SK-N-SH (cell line): ENCODE measurements around the gene UGDH. TPM values are rescaled to one million over a fixed set of nuclear protein-coding genes. Genes with fewer than 3 reads are reported as not detected.

Source experiments
- CTCF ChIA-PET: fragments of 300-600, 350-600 bp; formaldehyde crosslinking; extraction: SDS; loops from one replicate; lab custom pipeline; 2021; lab: Yijun Ruan, JAX
- POLR2A ChIA-PET: fragments of 350-600 bp; sonication (Branson Sonifier 250); formaldehyde crosslinking; extraction: SDS; loops from one replicate; lab custom pipeline; 2020; ENCODE audit warnings: antibody characterized with exemption, inconsistent platforms; lab: Yijun Ruan, JAX
- DNase-seq: peaks from one replicate; pipeline ENCODE4 v3.0.0; 2012
- H2AFZ ChIP-seq: fragments of 200-600 bp; sonication (generic); 2 replicates; pipeline ENCODE4 v1.8.1; 2016; ENCODE audit warnings: antibody characterized with exemption, mild to moderate bottlenecking, low read depth
- H3F3A ChIP-seq: fragments of 200-600 bp; sonication (generic); replicated peaks from 2 replicates; pipeline ENCODE3; 2016; ENCODE audit warnings: antibody characterized with exemption, mild to moderate bottlenecking; ENCODE audit not compliant: insufficient read depth
- H3K27ac ChIP-seq, 2 experiments: fragments of 200-500 bp in 1 of 2; fragments of 200-600 bp in 1 of 2; sonication (Bioruptor generic) in 1 of 2; sonication (generic), shearing (Covaris generic) in 1 of 2; 2 replicates each; pipeline versions ENCODE4 v1.5.1 to v1.6.1; 2014 to 2016; ENCODE audit warnings: low read depth in 2 of 2, inconsistent platforms in 1 of 2, low read length in 1 of 2, mild to moderate bottlenecking in 1 of 2, mixed read lengths in 1 of 2
- H3K27me3 ChIP-seq: fragments of 200-600 bp; sonication (generic), shearing (Covaris generic); 2 replicates; pipeline ENCODE4 v1.6.1; 2016; ENCODE audit warnings: mixed run types; ENCODE audit not compliant: insufficient read depth
- H3K36me3 ChIP-seq, 2 experiments: fragments of 200-500 bp in 1 of 2; fragments of 200-600 bp in 1 of 2; sonication (Bioruptor generic) in 1 of 2; sonication (generic) in 1 of 2; replicated peaks in 1 of 2; 2 replicates each; pipeline versions ENCODE3 to v1.5.1; 2014 to 2016; ENCODE audit warnings: low read length in 1 of 2, mild to moderate bottlenecking in 1 of 2; ENCODE audit not compliant: insufficient read depth in 2 of 2, control insufficient read depth in 1 of 2
- H3K4me1 ChIP-seq, 2 experiments: fragments of 200-500 bp in 1 of 2; fragments of 200-600 bp in 1 of 2; sonication (Bioruptor generic) in 1 of 2; sonication (generic), shearing (Covaris generic) in 1 of 2; 2 replicates each; pipeline versions ENCODE4 v1.5.1 to v1.6.1; 2014 to 2016; ENCODE audit warnings: low read depth in 1 of 2, low read length in 1 of 2, mixed run types in 1 of 2; ENCODE audit not compliant: insufficient read depth in 2 of 2, control insufficient read depth in 1 of 2
- H3K4me2 ChIP-seq: fragments of 200-600 bp; sonication (generic), shearing (Covaris generic); 2 replicates; pipeline ENCODE4 v1.6.1; 2017; ENCODE audit warnings: mixed run types
- H3K4me3 ChIP-seq, 2 experiments: fragments of 200-500 bp in 1 of 2; fragments of 200-600 bp in 1 of 2; sonication (Bioruptor generic) in 1 of 2; sonication (generic), shearing (Covaris generic) in 1 of 2; 2 replicates each; pipeline versions ENCODE4 v1.5.1 to v1.8.1; 2014 to 2016; ENCODE audit warnings: low read depth in 2 of 2, inconsistent platforms in 1 of 2, low read length in 1 of 2, mild to moderate bottlenecking in 1 of 2, mixed read lengths in 1 of 2, moderate library complexity in 1 of 2
- H3K79me2 ChIP-seq: fragments of 200-600 bp; sonication (generic); 2 replicates; pipeline ENCODE4 v1.8.1; 2017; ENCODE audit warnings: mild to moderate bottlenecking; ENCODE audit not compliant: insufficient read depth
- H3K9ac ChIP-seq: fragments of 200-600 bp; sonication (generic); 2 replicates; pipeline ENCODE4 v1.6.1; 2017; ENCODE audit warnings: mixed run types
- H3K9me2 ChIP-seq: fragments of 200-600 bp; sonication (generic); 2 replicates; pipeline ENCODE4 v1.6.1; 2017; ENCODE audit warnings: mixed run types
- H3K9me3 ChIP-seq: fragments of 200-600 bp; sonication (generic); 2 replicates; pipeline ENCODE4 v1.6.1; 2017; ENCODE audit warnings: mixed run types, mild to moderate bottlenecking, moderate library complexity
- H4K20me1 ChIP-seq: fragments of 200-600 bp; sonication (generic); 2 replicates; pipeline ENCODE4 v1.6.1; 2017; ENCODE audit warnings: mild to moderate bottlenecking, mixed run types; ENCODE audit not compliant: insufficient read depth
- CHD2 ChIP-seq: fragments of 150-350 bp; IDR thresholded peaks from 2 replicates; pipeline ENCODE4 v1.6.1; 2018; ENCODE audit warnings: low read length; ENCODE audit not compliant: partially characterized antibody
- CTCF ChIP-seq: fragments of 200-600 bp; sonication (generic); IDR thresholded peaks from 2 replicates; pipeline ENCODE4 v1.6.1; 2017; ENCODE audit warnings: antibody characterized with exemption, mild to moderate bottlenecking, moderate library complexity
- EP300 ChIP-seq, 2 experiments: IDR thresholded peaks; 2 replicates each; pipeline versions ENCODE4 v1.4.0 to v1.6.1; 2012; ENCODE audit warnings: borderline replicate concordance in 1 of 2, low read depth in 1 of 2, low read length in 1 of 2
- EZH2phosphoT487 ChIP-seq: fragments of 200-600 bp; sonication (generic); IDR thresholded peaks from 2 replicates; pipeline ENCODE4 v1.6.1; 2017; ENCODE audit warnings: low read depth, mixed run types, mild to moderate bottlenecking, antibody characterized with exemption, moderate library complexity, borderline replicate concordance
- FOSL2 ChIP-seq: IDR thresholded peaks from 2 replicates; pipeline ENCODE4 v1.4.0; 2012; ENCODE audit warnings: low read depth, mild to moderate bottlenecking, moderate library complexity, borderline replicate concordance
- FOXJ3 ChIP-seq: sonication (generic); formaldehyde crosslinking; IDR thresholded peaks from 2 replicates; pipeline ENCODE4 v1.5.1; 2020; ENCODE audit warnings: mild to moderate bottlenecking, missing genetic modification reagents
- GABPA ChIP-seq: IDR thresholded peaks from 2 replicates; pipeline ENCODE4 v1.4.0; 2012; ENCODE audit warnings: low read depth, mild to moderate bottlenecking
- JUND ChIP-seq: IDR thresholded peaks from 2 replicates; pipeline ENCODE4 v1.4.0; 2012
- MEF2A ChIP-seq: IDR thresholded peaks from 2 replicates; pipeline ENCODE4 v1.4.0; 2012; ENCODE audit warnings: low read depth, borderline replicate concordance
- MXI1 ChIP-seq: IDR thresholded peaks from 2 replicates; pipeline ENCODE4 v1.6.1; 2012; ENCODE audit warnings: mild to moderate bottlenecking, low read depth, low read length, improper control_type of control experiment
- NFIC ChIP-seq: IDR thresholded peaks from 2 replicates; pipeline ENCODE4 v1.4.0; 2012; ENCODE audit warnings: borderline replicate concordance
- NRF1 ChIP-seq: IDR thresholded peaks from 2 replicates; pipeline ENCODE4 v1.6.1; 2012; ENCODE audit warnings: low read depth, mild to moderate bottlenecking, low read length
- POLR2AphosphoS5 ChIP-seq: IDR thresholded peaks from 2 replicates; pipeline ENCODE4 v1.6.1; 2012; ENCODE audit warnings: low read depth, low read length
- RAD21 ChIP-seq: IDR thresholded peaks from 2 replicates; pipeline ENCODE4 v1.6.1; 2012; ENCODE audit warnings: mild to moderate bottlenecking, low read length
- RCOR1 ChIP-seq: fragments of 150-350 bp; IDR thresholded peaks from 2 replicates; pipeline ENCODE4 v1.6.1; 2017; ENCODE audit warnings: antibody characterized with exemption, low read length
- RFX5 ChIP-seq: IDR thresholded peaks from 2 replicates; pipeline ENCODE4 v1.6.1; 2012; ENCODE audit warnings: mild to moderate bottlenecking, improper control_type of control experiment, low read length
- SIN3A ChIP-seq: IDR thresholded peaks from 2 replicates; pipeline ENCODE4 v1.6.1; 2012; ENCODE audit warnings: low read depth, mild to moderate bottlenecking, low read length, moderate library complexity, borderline replicate concordance
- SMC3 ChIP-seq: IDR thresholded peaks from 2 replicates; pipeline ENCODE4 v1.6.1; 2012; ENCODE audit warnings: low read depth, low read length, improper control_type of control experiment
- TAF1 ChIP-seq: IDR thresholded peaks from 2 replicates; pipeline ENCODE4 v1.6.1; 2012; ENCODE audit warnings: low read depth, mild to moderate bottlenecking, low read length, moderate library complexity, borderline replicate concordance
- TCF12 ChIP-seq: IDR thresholded peaks from 2 replicates; pipeline ENCODE4 v1.4.0; 2012
- TEAD4 ChIP-seq: IDR thresholded peaks from 2 replicates; pipeline ENCODE4 v1.4.0; 2012; ENCODE audit warnings: mild to moderate bottlenecking, borderline replicate concordance; ENCODE audit not compliant: insufficient read depth
- USF2 ChIP-seq: fragments of 150-350 bp; IDR thresholded peaks from 2 replicates; pipeline ENCODE4 v1.6.1; 2017; ENCODE audit warnings: antibody characterized with exemption, low read length, low read depth, borderline replicate concordance
- YY1 ChIP-seq: IDR thresholded peaks from 2 replicates; pipeline ENCODE4 v1.4.0; 2012; ENCODE audit warnings: low read depth, mild to moderate bottlenecking
- WGBS: methylation state at CpG from one replicate; pipeline ENCODE4 v1.1.6; 2017; ENCODE audit warnings: low lambda C conversion rate; 5-methylcytosine and 5-hydroxymethylcytosine counted together
- polyA plus RNA-seq, 3 experiments: library from polyadenylated mRNA; depleted of rRNA; stranded (reverse); fragments of >200 nt; gene quantifications; 2 replicates each; pipeline ENCODE4 v1.2.3, GENCODE V29; 2012
- TF ChIP-seq, protein P1 (sequence below): IDR thresholded peaks from 2 replicates; pipeline ENCODE4 v1.4.0; 2012; ENCODE audit warnings: low read depth
- TF ChIP-seq, protein P2 (sequence below): IDR thresholded peaks from 2 replicates; pipeline ENCODE4 v1.6.1; 2012; ENCODE audit warnings: mild to moderate bottlenecking, low read depth, low read length, moderate library complexity
- TF ChIP-seq, protein P3 (sequence below): IDR thresholded peaks from 2 replicates; pipeline ENCODE4; 2012

Gene UGDH
- polyA plus RNA-seq, 1 of the 3 experiments (the other 2 are of a cell fraction) = 41.6 TPM

- peak overlapping the region; percentile 68 for H3K4me2 ChIP-seq
- H3K36me3 ChIP-seq = peaks cover 13 to 24% of the 10 kb centered on the region in 2 experiments
- H4K20me1 ChIP-seq = no peaks in the 10 kb centered on the region
- H3K9me2 ChIP-seq = no peaks in the 10 kb centered on the region
- peak overlapping the region; percentile 80 to 90 for H3K27ac ChIP-seq
- whole genome bisulfite sequencing = 0% methylated on average over 2 of the region's 2 CpGs
- H2AFZ ChIP-seq = peak overlapping the region; percentile 88
- H3K4me3 ChIP-seq = peak overlapping the region in 1 of 2 experiments; percentile 14; a peak in 1 of 4 replicates
- no peaks in the 10 kb centered on the region for H3K9me3 ChIP-seq
- ChIA-PET POLR2A (interaction anchor here (0.6 to 1.7 kb wide), 4 partner anchors 61 to 591 kb away, joined by 3 to 4 read pairs (median 3); partner anchors contain the start of gene UGDH), CTCF (interaction anchor here (1.2 kb wide), 1 partner anchor 26 kb away, joined by 3 read pairs; no protein-coding TSS in a partner anchor)
- peak; percentile 81 for DNase-seq
- H3K79me2 ChIP-seq = peaks cover 13% of the 10 kb centered on the region
- peaks cover 19% of the 10 kb centered on the region for H3F3A ChIP-seq
- peaks cover 5% of the 10 kb centered on the region in 2 experiments; a peak in 2 of 4 replicates for H3K4me1 ChIP-seq
- no peaks in the 10 kb centered on the region for H3K27me3 ChIP-seq
- peak overlapping the region; percentile 51; the same call in 1 of the 2 replicates for H3K9ac ChIP-seq
- no peak for TF ChIP-seq GABPA
- peak; percentile 41 to 50; a peak in 2 of 4 replicates for TF ChIP-seq EP300 (IDR thresholded peaks at IDR 0.05; ENCODE audit: borderline replicate concordance in 1 of 2, low read depth in 1 of 2, low read length in 1 of 2)
- TF ChIP-seq, protein P1, sequence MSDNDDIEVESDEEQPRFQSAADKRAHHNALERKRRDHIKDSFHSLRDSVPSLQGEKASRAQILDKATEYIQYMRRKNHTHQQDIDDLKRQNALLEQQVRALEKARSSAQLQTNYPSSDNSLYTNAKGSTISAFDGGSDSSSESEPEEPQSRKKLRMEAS = peak; percentile 68; the same call in 1 of the 2 replicates
- peak; percentile 61; the same call in 1 of the 2 replicates for TF ChIP-seq FOSL2
- peak; percentile 66 for TF ChIP-seq JUND
- no peak for TF ChIP-seq RFX5
- TF ChIP-seq SIN3A = peak; percentile 56; the same call in 1 of the 2 replicates
- TF ChIP-seq, protein P2, sequence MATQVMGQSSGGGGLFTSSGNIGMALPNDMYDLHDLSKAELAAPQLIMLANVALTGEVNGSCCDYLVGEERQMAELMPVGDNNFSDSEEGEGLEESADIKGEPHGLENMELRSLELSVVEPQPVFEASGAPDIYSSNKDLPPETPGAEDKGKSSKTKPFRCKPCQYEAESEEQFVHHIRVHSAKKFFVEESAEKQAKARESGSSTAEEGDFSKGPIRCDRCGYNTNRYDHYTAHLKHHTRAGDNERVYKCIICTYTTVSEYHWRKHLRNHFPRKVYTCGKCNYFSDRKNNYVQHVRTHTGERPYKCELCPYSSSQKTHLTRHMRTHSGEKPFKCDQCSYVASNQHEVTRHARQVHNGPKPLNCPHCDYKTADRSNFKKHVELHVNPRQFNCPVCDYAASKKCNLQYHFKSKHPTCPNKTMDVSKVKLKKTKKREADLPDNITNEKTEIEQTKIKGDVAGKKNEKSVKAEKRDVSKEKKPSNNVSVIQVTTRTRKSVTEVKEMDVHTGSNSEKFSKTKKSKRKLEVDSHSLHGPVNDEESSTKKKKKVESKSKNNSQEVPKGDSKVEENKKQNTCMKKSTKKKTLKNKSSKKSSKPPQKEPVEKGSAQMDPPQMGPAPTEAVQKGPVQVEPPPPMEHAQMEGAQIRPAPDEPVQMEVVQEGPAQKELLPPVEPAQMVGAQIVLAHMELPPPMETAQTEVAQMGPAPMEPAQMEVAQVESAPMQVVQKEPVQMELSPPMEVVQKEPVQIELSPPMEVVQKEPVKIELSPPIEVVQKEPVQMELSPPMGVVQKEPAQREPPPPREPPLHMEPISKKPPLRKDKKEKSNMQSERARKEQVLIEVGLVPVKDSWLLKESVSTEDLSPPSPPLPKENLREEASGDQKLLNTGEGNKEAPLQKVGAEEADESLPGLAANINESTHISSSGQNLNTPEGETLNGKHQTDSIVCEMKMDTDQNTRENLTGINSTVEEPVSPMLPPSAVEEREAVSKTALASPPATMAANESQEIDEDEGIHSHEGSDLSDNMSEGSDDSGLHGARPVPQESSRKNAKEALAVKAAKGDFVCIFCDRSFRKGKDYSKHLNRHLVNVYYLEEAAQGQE = 0 out of 2 replicates have a peak, but pooled peaks have one; percentile 25
- TF ChIP-seq POLR2AphosphoS5 = peak; percentile 90
- TF ChIP-seq EZH2phosphoT487 = no peak
- peak; percentile 97 for TF ChIP-seq TCF12
- TF ChIP-seq SMC3 = no peak
- no peak for TF ChIP-seq USF2
- TF ChIP-seq RAD21 = peak; percentile 37; the same call in 1 of the 2 replicates
- peak; percentile 48 for TF ChIP-seq CTCF
- peak; percentile 83; the same call in 1 of the 2 replicates for TF ChIP-seq YY1
- no peak for TF ChIP-seq FOXJ3
- TF ChIP-seq, protein P3, sequence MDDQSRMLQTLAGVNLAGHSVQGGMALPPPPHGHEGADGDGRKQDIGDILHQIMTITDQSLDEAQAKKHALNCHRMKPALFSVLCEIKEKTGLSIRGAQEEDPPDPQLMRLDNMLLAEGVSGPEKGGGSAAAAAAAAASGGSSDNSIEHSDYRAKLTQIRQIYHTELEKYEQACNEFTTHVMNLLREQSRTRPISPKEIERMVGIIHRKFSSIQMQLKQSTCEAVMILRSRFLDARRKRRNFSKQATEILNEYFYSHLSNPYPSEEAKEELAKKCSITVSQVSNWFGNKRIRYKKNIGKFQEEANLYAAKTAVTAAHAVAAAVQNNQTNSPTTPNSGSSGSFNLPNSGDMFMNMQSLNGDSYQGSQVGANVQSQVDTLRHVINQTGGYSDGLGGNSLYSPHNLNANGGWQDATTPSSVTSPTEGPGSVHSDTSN = peak; percentile 94
- TF ChIP-seq TEAD4 = peak; percentile 31; the same call in 1 of the 2 replicates
- no peak for TF ChIP-seq MEF2A
- 0 out of 2 replicates have a peak, but pooled peaks have one; percentile 13 for TF ChIP-seq NFIC
- no peak for TF ChIP-seq NRF1
- TF ChIP-seq TAF1 = peak; percentile 80
- TF ChIP-seq MXI1 = peak; percentile 47; the same call in 1 of the 2 replicates
- TF ChIP-seq CHD2 = peak; percentile 86
- TF ChIP-seq RCOR1 = peak; percentile 74
Observed at GRCh38 chr4:39464886-39465501, 62.2 kb downstream of the UGDH start.
